HCT116 (cell line): Measurements from ENCODE around the gene UROD. TPM values are rescaled to one million over a fixed set of nuclear protein-coding genes. Genes with fewer than 3 reads are reported as not detected.

Source experiments
- ATAC-seq: fragments of 200-7000 bp; cut with Tn5 transposase; 2 replicates; pipeline ENCODE4 v1.9.1; 2020; ENCODE audit warnings: mild to moderate bottlenecking, moderate library complexity
- BruUV-seq: library from RNA; stranded (reverse); fragments of 400-500 nt; replicated peaks from 2 replicates; lab custom pipeline; 2021; lab: Mats Ljungman, UMichigan
- CTCF ChIA-PET: fragments of 300-600 bp; sonication (Branson Sonifier 250); formaldehyde crosslinking; loops from one replicate; lab custom pipeline; 2021; ENCODE audit warnings: antibody characterized with exemption; lab: Charles Lee
- POLR2A ChIA-PET: fragments of 300-600, 350-600 bp; sonication (Branson Sonifier 250); formaldehyde crosslinking; loops from one replicate; lab custom pipeline; 2021; ENCODE audit warnings: antibody characterized with exemption; lab: Charles Lee
- RAD21 ChIA-PET, 2 experiments: fragments of 300-600 bp; sonication (Branson Sonifier 250); formaldehyde crosslinking; loops; one replicate each; lab custom pipeline; 2023; ENCODE audit warnings: low total read pairs in 2 of 2; ENCODE audit not compliant: uncharacterized antibody in 2 of 2, unreplicated experiment in 2 of 2, low non-redundant PET in 1 of 2; lab: Charles Lee
- DNase-seq: peaks from one replicate; pipeline ENCODE4 v3.0.0-alpha.2; 2010; ENCODE audit warnings: low read depth, low spot score
- H2AFZ ChIP-seq: fragments of 200-600 bp; shearing (Covaris generic), sonication (generic); 2 replicates; pipeline ENCODE4 v1.6.1; 2017; ENCODE audit warnings: low read depth, mixed run types, mixed read lengths, antibody characterized with exemption, low read length; ENCODE audit not compliant: poor library complexity, severe bottlenecking
- H3K27ac ChIP-seq: 2 replicates; pipeline ENCODE4 v1.5.1; 2012; ENCODE audit warnings: low read depth, low read length
- H3K27me3 ChIP-seq: fragments of 200-600 bp; sonication (generic); 2 replicates; pipeline ENCODE4 v1.6.1; 2016; ENCODE audit warnings: mixed run types, low read length, mixed read lengths; ENCODE audit not compliant: insufficient read depth
- H3K36me3 ChIP-seq, 2 experiments: fragments of 200-500 bp in 1 of 2; fragments of 200-600 bp in 1 of 2; sonication (Bioruptor generic) in 1 of 2; sonication (generic) in 1 of 2; 2 replicates each; pipeline versions ENCODE4 v1.5.1 to v1.6.1; 2014 to 2016; ENCODE audit warnings: low read length in 2 of 2, inconsistent platforms in 1 of 2, mixed read lengths in 1 of 2, mixed run types in 1 of 2; ENCODE audit not compliant: insufficient read depth in 2 of 2, control insufficient read depth in 1 of 2
- H3K4me1 ChIP-seq, 2 experiments: fragments of 200-600 bp in 1 of 2; sonication (generic) in 1 of 2; 2 replicates each; pipeline versions ENCODE4 v1.5.1 to v1.6.1; 2012 to 2017; ENCODE audit warnings: low read length in 2 of 2, inconsistent platforms in 1 of 2, mild to moderate bottlenecking in 1 of 2, mixed read lengths in 1 of 2, mixed run types in 1 of 2, moderate library complexity in 1 of 2; ENCODE audit not compliant: insufficient read depth in 2 of 2, control insufficient read depth in 1 of 2
- H3K4me2 ChIP-seq: fragments of 200-600 bp; sonication (generic); 2 replicates; pipeline ENCODE4 v1.6.1; 2017; ENCODE audit warnings: mixed run types, low read length, mixed read lengths
- H3K4me3 ChIP-seq, 2 experiments: fragments of 200-600 bp in 1 of 2; sonication (generic) in 1 of 2; replicated peaks in 1 of 2; 2 replicates each; pipeline ENCODE4 v1.5.1; 2011 to 2016; ENCODE audit warnings: low read length in 2 of 2, control low read depth in 1 of 2, low read depth in 1 of 2, mild to moderate bottlenecking in 1 of 2, mixed read lengths in 1 of 2, mixed run types in 1 of 2
- H3K79me2 ChIP-seq: fragments of 200-600 bp; sonication (generic); 2 replicates; pipeline ENCODE4 v1.6.1; 2017; ENCODE audit warnings: mild to moderate bottlenecking, mixed run types, low read length, moderate library complexity, mixed read lengths; ENCODE audit not compliant: insufficient read depth
- H3K9ac ChIP-seq: fragments of 200-600 bp; sonication (generic); 2 replicates; pipeline ENCODE4 v1.6.1; 2016; ENCODE audit warnings: low read length, mixed read lengths
- H3K9me2 ChIP-seq: fragments of 200-600 bp; sonication (generic), shearing (Covaris generic); 2 replicates; pipeline ENCODE4 v1.6.1; 2017; ENCODE audit warnings: mixed run types, mild to moderate bottlenecking, moderate library complexity; ENCODE audit not compliant: insufficient read depth
- H3K9me3 ChIP-seq, 2 experiments: fragments of 200-500 bp in 1 of 2; fragments of 200-600 bp in 1 of 2; sonication (Bioruptor generic) in 1 of 2; sonication (generic) in 1 of 2; 2 replicates each; pipeline ENCODE4 v1.6.1; 2014 to 2017; ENCODE audit warnings: low read length in 2 of 2, mixed read lengths in 2 of 2, inconsistent platforms in 1 of 2, low read depth in 1 of 2, mild to moderate bottlenecking in 1 of 2, mixed run types in 1 of 2, moderate library complexity in 1 of 2; ENCODE audit not compliant: control insufficient read depth in 1 of 2, insufficient read depth in 1 of 2
- H4K20me1 ChIP-seq: fragments of 200-600 bp; sonication (generic), shearing (Covaris generic); 2 replicates; pipeline ENCODE4 v1.6.1; 2017; ENCODE audit warnings: mixed run types, mild to moderate bottlenecking, moderate library complexity; ENCODE audit not compliant: insufficient read depth
- CEBPB ChIP-seq: IDR thresholded peaks from 2 replicates; pipeline ENCODE4 v1.6.1; 2012; ENCODE audit warnings: low read depth
- EGR1 ChIP-seq: IDR thresholded peaks from 2 replicates; pipeline ENCODE4 v1.6.1; 2012; ENCODE audit warnings: low read depth
- ELF1 ChIP-seq: IDR thresholded peaks from 2 replicates; pipeline ENCODE4 v1.6.1; 2012; ENCODE audit warnings: low read depth, borderline replicate concordance
- EZH2 ChIP-seq: fragments of 200-600 bp; sonication (generic); IDR thresholded peaks from 2 replicates; pipeline ENCODE4 v1.6.1; 2017; ENCODE audit warnings: antibody characterized with exemption, mixed run types
- EZH2phosphoT487 ChIP-seq: fragments of 200-600 bp; IDR thresholded peaks from 2 replicates; pipeline ENCODE4 v1.6.1; 2018; ENCODE audit warnings: antibody characterized with exemption, borderline replicate concordance
- FOSL1 ChIP-seq: IDR thresholded peaks from 2 replicates; pipeline ENCODE4 v1.6.1; 2012; ENCODE audit warnings: low read depth
- JUND ChIP-seq: IDR thresholded peaks from 2 replicates; pipeline ENCODE4 v1.6.1; 2012
- POLR2A ChIP-seq: IDR thresholded peaks from 2 replicates; pipeline ENCODE4 v1.7.0; 2011; ENCODE audit warnings: borderline replicate concordance; ENCODE audit not compliant: insufficient read depth, insufficient read length; ENCODE audit errors: extremely low read depth
- POLR2AphosphoS5 ChIP-seq: IDR thresholded peaks from 2 replicates; pipeline ENCODE4 v1.6.1; 2011; ENCODE audit warnings: mild to moderate bottlenecking, low read depth, low read length, moderate library complexity
- RAD21 ChIP-seq: IDR thresholded peaks from 2 replicates; pipeline ENCODE4 v1.6.1; 2012; ENCODE audit warnings: low read depth, mild to moderate bottlenecking
- SP1 ChIP-seq: IDR thresholded peaks from 2 replicates; pipeline ENCODE4 v1.6.1; 2012; ENCODE audit warnings: low read depth
- TCF7L2 ChIP-seq: IDR thresholded peaks from 2 replicates; pipeline ENCODE4 v1.7.0; 2011; ENCODE audit warnings: borderline replicate concordance, inconsistent platforms; ENCODE audit not compliant: insufficient read depth, insufficient read length; ENCODE audit errors: extremely low read depth
- YY1 ChIP-seq: IDR thresholded peaks from 2 replicates; pipeline ENCODE4 v1.6.1; 2011; ENCODE audit warnings: low read length, low read depth, moderate library complexity, mild to moderate bottlenecking; ENCODE audit not compliant: insufficient replicate concordance; ENCODE audit errors: extremely low read depth
- intact Hi-C: fragments of 100-400 bp; cut with micrococcal nuclease; formaldehyde crosslinking; loops from 2 replicates; pipeline ENCODE4 v1.10.0; 2022
- total RNA-seq: library from RNA; stranded (reverse); gene quantifications from one replicate; pipeline ENCODE4 v1.2.1, GENCODE V29; 2021; ENCODE audit not compliant: unreplicated experiment
- TF ChIP-seq, protein P1 (sequence below): IDR thresholded peaks from 2 replicates; pipeline ENCODE4 v1.6.1; 2012; ENCODE audit warnings: low read depth
- TF ChIP-seq, protein P2 (sequence below): IDR thresholded peaks from 2 replicates; pipeline ENCODE4 v1.6.1; 2012
- TF ChIP-seq, protein P3 (sequence below), 3 experiments: fragments of 200-600 bp in 1 of 3; sonication (generic) in 1 of 3; IDR thresholded peaks in 2 of 3; conservative IDR thresholded peaks in 1 of 3; 2 replicates each; pipeline ENCODE4 v1.5.1; 2012 to 2017; ENCODE audit warnings: low read depth in 2 of 3, low read length in 2 of 3, antibody characterized with exemption in 1 of 3, borderline replicate concordance in 1 of 3, control low read depth in 1 of 3, mild to moderate bottlenecking in 1 of 3, mixed read lengths in 1 of 3, mixed run types in 1 of 3, moderate library complexity in 1 of 3; ENCODE audit not compliant: insufficient read depth in 1 of 3
- TF ChIP-seq, protein P4 (sequence below): IDR thresholded peaks from 2 replicates; pipeline ENCODE4 v1.6.1; 2012
- TF ChIP-seq, protein P5 (sequence below): IDR thresholded peaks from 2 replicates; pipeline ENCODE4 v1.6.1; 2011; ENCODE audit warnings: mild to moderate bottlenecking, low read length, moderate library complexity; ENCODE audit not compliant: insufficient replicate concordance; ENCODE audit errors: extremely low read depth

The UROD gene
- total RNA-seq, 1 experiment from 2014 or later: 73.7 TPM

DNA sequence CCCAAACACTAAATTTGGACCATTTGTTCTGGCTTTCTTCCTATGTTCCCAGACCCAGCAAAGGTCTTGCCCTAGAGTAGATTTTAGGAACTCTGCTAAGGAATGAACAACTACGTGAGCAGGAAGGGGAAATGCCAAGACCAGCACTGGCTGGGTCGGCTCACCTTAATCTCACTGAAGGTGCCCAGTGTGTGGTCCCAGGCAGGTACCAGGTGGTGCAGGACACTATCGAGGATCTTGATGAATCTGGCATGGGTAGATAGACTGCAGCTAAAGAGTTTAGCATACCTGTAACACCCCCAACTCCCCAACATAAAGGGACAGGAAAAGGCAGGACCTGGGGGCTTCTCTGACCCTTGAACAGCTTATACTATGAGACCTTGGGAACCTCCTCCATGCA is 4.0 kb upstream of the UROD start:
- peaks cover 12% of the 10 kb centered on the region; the same call in 1 of the 2 replicates for H3K79me2 ChIP-seq
- H3K4me2 ChIP-seq: no peak overlapping the region
- ATAC-seq (no peak), DNase-seq (no peak)
- ChIA-PET RAD21 (no interaction called here), CTCF (no interaction called here), POLR2A (no interaction called here)
- no peaks in the 10 kb centered on the region for H3K9me2 ChIP-seq
- H2AFZ ChIP-seq: no peak overlapping the region
- no peaks in the 10 kb centered on the region for H3K27me3 ChIP-seq
- H3K4me3 ChIP-seq: no peak overlapping the region
- no peaks in the 10 kb centered on the region for H3K9me3 ChIP-seq
- H4K20me1 ChIP-seq: no peaks in the 10 kb centered on the region
- no TSS peak for BruUV-seq
- H3K27ac ChIP-seq: no peak overlapping the region
- TF ChIP-seq YY1 (no peak), EGR1 (no peak), EZH2 (no peak), POLR2AphosphoS5 (no peak), FOSL1 (no peak), EZH2phosphoT487 (no peak), RAD21 (no peak), JUND (no peak), CEBPB (no peak), TCF7L2 (no peak), ELF1 (no peak), POLR2A (no peak), SP1 (no peak)
- TF ChIP-seq, protein P1, sequence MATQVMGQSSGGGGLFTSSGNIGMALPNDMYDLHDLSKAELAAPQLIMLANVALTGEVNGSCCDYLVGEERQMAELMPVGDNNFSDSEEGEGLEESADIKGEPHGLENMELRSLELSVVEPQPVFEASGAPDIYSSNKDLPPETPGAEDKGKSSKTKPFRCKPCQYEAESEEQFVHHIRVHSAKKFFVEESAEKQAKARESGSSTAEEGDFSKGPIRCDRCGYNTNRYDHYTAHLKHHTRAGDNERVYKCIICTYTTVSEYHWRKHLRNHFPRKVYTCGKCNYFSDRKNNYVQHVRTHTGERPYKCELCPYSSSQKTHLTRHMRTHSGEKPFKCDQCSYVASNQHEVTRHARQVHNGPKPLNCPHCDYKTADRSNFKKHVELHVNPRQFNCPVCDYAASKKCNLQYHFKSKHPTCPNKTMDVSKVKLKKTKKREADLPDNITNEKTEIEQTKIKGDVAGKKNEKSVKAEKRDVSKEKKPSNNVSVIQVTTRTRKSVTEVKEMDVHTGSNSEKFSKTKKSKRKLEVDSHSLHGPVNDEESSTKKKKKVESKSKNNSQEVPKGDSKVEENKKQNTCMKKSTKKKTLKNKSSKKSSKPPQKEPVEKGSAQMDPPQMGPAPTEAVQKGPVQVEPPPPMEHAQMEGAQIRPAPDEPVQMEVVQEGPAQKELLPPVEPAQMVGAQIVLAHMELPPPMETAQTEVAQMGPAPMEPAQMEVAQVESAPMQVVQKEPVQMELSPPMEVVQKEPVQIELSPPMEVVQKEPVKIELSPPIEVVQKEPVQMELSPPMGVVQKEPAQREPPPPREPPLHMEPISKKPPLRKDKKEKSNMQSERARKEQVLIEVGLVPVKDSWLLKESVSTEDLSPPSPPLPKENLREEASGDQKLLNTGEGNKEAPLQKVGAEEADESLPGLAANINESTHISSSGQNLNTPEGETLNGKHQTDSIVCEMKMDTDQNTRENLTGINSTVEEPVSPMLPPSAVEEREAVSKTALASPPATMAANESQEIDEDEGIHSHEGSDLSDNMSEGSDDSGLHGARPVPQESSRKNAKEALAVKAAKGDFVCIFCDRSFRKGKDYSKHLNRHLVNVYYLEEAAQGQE: no peak
- TF ChIP-seq, protein P2, sequence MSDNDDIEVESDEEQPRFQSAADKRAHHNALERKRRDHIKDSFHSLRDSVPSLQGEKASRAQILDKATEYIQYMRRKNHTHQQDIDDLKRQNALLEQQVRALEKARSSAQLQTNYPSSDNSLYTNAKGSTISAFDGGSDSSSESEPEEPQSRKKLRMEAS: no peak
- TF ChIP-seq, protein P3, sequence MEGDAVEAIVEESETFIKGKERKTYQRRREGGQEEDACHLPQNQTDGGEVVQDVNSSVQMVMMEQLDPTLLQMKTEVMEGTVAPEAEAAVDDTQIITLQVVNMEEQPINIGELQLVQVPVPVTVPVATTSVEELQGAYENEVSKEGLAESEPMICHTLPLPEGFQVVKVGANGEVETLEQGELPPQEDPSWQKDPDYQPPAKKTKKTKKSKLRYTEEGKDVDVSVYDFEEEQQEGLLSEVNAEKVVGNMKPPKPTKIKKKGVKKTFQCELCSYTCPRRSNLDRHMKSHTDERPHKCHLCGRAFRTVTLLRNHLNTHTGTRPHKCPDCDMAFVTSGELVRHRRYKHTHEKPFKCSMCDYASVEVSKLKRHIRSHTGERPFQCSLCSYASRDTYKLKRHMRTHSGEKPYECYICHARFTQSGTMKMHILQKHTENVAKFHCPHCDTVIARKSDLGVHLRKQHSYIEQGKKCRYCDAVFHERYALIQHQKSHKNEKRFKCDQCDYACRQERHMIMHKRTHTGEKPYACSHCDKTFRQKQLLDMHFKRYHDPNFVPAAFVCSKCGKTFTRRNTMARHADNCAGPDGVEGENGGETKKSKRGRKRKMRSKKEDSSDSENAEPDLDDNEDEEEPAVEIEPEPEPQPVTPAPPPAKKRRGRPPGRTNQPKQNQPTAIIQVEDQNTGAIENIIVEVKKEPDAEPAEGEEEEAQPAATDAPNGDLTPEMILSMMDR (IDR thresholded peaks at IDR 0.05 in 2 of 3, conservative IDR thresholded peaks at IDR 0.05 in 1 of 3; ENCODE audit: borderline replicate concordance in 1 of 3, insufficient read depth in 1 of 3, low read depth in 2 of 3, low read length in 2 of 3): no peak
- TF ChIP-seq, protein P4, sequence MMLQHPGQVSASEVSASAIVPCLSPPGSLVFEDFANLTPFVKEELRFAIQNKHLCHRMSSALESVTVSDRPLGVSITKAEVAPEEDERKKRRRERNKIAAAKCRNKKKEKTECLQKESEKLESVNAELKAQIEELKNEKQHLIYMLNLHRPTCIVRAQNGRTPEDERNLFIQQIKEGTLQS: no peak
- TF ChIP-seq, protein P5, sequence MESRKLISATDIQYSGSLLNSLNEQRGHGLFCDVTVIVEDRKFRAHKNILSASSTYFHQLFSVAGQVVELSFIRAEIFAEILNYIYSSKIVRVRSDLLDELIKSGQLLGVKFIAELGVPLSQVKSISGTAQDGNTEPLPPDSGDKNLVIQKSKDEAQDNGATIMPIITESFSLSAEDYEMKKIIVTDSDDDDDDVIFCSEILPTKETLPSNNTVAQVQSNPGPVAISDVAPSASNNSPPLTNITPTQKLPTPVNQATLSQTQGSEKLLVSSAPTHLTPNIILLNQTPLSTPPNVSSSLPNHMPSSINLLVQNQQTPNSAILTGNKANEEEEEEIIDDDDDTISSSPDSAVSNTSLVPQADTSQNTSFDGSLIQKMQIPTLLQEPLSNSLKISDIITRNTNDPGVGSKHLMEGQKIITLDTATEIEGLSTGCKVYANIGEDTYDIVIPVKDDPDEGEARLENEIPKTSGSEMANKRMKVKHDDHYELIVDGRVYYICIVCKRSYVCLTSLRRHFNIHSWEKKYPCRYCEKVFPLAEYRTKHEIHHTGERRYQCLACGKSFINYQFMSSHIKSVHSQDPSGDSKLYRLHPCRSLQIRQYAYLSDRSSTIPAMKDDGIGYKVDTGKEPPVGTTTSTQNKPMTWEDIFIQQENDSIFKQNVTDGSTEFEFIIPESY: no peak
- no peak overlapping the region for H3K9ac ChIP-seq
- peaks cover 8 to 16% of the 10 kb centered on the region in 2 experiments; a peak in 3 of 4 replicates for H3K36me3 ChIP-seq
- peaks cover 6 to 24% of the 10 kb centered on the region in 2 experiments; a peak in 3 of 4 replicates for H3K4me1 ChIP-seq
- intact Hi-C loops: no loop called here
